GM06990 (cell line): ENCODE measurements around the gene MYMX.

Experiments
- DNase-seq: peaks from one replicate; pipeline ENCODE4 v3.0.0-alpha.2; 2011; ENCODE audit not compliant: insufficient read length; ENCODE audit errors: extremely low read depth
- H3K27me3 ChIP-seq: replicated peaks from 2 replicates; pipeline ENCODE4 v1.6.0; 2011; ENCODE audit warnings: low read length; ENCODE audit not compliant: control insufficient read depth, insufficient read depth
- H3K36me3 ChIP-seq: 2 replicates; pipeline ENCODE4 v1.5.1; 2011; ENCODE audit warnings: low read length; ENCODE audit not compliant: control insufficient read depth, insufficient read depth
- H3K4me3 ChIP-seq: replicated peaks from 2 replicates; pipeline ENCODE4 v1.5.1; 2011; ENCODE audit warnings: low read depth, mild to moderate bottlenecking, control low read depth, low read length
- TF ChIP-seq, protein P1 (sequence below): IDR thresholded peaks from 2 replicates; pipeline ENCODE4 v1.5.1; 2011; ENCODE audit warnings: low read length, control low read depth, mild to moderate bottlenecking, inconsistent platforms; ENCODE audit not compliant: insufficient read depth, poor library complexity, severe bottlenecking

The MYMX gene

DNA sequence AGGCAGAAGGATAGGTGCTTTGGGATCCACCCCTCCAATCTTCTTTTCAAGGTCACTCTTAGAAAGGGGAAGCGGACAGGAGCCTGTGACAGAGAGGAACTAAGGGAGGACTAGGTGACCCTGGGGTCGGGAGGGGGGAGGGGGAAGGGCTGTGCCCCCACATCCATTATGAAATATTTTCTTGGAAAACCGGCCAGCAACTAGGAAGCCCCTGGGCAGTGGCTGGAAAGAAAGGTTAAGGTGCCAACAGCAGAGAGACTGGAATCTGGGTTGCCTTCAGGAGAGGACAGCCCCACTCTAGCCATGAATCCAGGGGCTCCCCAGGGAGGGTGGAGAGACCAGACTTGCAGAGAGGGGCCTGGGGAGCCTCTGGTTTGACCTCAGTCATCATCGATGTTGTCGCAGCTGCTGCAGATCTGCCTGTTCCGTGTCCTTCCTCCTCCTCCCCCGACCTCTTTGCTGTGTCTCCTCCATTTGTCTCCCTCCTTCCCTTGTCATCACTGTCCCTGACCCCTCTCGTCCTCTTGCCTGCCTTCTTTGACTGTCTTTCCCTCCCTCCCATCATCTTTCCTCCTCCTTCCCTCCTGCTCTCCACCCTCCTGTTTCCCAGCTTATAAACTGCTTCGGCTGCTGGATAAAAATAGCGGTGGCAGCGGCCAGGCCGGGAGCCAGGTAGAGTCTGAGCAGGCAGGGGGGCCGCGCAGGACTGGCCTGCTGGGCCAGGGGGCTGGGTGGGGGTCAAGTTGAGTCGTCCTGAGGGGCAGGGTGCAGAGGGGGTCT lies 9.8 kb downstream of the MYMX start:
- Histone ChIP-seq H3K27me3 (no peaks in the 10 kb centered on the region), H3K4me3 (no peak overlapping the region), H3K36me3 (peaks cover 11% of the 10 kb centered on the region)
- DNase-seq, result no peak
- TF ChIP-seq, protein P1, sequence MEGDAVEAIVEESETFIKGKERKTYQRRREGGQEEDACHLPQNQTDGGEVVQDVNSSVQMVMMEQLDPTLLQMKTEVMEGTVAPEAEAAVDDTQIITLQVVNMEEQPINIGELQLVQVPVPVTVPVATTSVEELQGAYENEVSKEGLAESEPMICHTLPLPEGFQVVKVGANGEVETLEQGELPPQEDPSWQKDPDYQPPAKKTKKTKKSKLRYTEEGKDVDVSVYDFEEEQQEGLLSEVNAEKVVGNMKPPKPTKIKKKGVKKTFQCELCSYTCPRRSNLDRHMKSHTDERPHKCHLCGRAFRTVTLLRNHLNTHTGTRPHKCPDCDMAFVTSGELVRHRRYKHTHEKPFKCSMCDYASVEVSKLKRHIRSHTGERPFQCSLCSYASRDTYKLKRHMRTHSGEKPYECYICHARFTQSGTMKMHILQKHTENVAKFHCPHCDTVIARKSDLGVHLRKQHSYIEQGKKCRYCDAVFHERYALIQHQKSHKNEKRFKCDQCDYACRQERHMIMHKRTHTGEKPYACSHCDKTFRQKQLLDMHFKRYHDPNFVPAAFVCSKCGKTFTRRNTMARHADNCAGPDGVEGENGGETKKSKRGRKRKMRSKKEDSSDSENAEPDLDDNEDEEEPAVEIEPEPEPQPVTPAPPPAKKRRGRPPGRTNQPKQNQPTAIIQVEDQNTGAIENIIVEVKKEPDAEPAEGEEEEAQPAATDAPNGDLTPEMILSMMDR, result no peak

DNA sequence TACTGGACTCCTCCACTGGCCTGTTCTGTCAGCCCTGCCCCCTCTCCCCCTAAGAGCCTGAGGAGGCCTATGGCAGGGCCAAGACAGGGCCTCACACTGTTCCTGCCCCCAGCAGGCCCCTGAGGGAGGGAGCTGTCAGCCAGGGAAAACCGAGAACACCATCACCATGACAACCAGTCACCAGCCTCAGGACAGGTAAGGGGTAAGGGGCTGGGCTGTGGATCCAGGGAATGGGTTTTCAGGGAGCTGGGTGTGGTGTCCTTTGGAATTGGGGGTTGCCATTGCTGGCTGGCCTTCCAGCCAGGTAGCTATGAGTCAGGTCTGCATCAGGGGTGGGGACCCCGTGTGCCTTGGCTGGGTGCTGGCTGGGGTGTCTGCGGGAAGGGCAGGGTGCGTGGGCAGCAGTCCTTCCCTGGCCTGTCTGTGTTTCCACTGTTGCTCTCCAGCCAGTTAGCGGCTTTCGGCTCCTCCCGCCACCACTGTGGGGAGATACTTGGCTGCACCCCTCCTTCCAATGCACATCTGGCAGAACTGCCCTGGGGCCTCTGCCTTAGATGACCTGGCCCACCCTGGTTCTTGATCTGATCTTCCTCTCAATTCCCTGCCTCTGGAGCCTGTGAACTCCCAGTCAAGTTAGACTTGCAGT lies 10.5 kb downstream of the MYMX start:
- DNase-seq, result no peak
- Histone ChIP-seq H3K27me3 (no peaks in the 10 kb centered on the region), H3K36me3 (peaks cover 15% of the 10 kb centered on the region), H3K4me3 (no peak overlapping the region)
- TF ChIP-seq, protein P1, result no peak

DNA sequence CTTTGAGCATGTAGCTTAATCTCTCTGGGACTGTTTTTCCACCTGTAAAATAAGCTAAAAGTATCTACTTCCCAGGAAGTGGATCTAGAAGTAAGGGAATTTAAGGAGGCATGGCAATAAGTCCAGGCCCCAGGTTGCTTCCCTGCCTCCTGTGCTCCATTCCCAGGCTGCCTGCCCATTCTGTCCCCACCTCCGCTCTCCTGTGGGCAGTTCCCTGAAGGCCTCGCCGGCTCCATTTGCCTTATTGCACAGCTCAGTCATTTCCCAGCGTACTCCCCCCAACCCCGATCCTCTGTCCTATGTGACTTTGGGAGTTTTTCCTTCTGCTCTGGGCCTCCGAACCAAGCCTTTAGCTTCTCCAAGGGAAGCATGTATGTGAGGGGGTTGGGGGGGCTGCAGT lies 11.3 kb downstream of the MYMX start:
- Histone ChIP-seq H3K4me3 (no peak overlapping the region), H3K27me3 (no peaks in the 10 kb centered on the region), H3K36me3 (peaks cover 19% of the 10 kb centered on the region)
- DNase-seq, result no peak
- TF ChIP-seq, protein P1, result no peak

DNA sequence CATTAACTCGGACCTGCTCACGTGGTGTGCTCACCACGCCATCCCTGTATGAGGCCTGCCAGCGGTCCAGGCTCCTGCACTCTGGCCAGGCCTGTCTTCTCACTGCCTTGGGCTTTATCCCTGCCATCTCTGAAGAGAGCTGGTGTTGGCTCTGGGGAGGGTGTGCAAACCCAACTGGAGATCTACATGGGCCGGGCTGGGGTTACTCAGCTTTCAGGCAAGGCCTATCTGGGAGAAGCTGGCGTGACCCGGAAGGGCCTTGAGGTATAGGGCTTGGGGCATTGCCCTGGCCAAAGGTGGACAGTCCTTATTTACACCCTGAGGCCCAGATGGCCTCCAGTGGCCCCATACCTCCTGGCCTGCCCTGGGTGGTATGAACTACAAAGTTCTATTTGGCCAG lies 11.7 kb downstream of the MYMX start:
- peaks cover 22% of the 10 kb centered on the region for H3K36me3 ChIP-seq

DNA sequence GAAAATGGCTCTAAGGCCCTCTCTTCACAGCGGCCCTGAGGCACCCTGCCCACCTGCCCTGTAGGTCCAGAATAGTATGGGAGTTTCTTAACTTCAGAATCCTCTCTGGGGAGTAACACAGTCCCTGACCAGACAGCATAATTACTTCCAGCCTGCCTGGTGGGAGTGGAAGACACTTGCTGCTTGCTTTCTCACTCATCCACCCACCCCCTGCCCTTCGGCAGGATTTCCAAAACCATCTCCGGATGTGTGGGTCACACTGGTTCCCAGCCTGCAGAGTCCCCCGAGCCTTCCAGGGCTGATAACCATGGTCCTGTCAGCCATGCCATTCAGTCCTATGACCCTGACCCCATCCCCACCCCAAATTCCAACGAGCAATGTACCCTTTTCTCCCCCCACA lies 12.1 kb downstream of the MYMX start:
- no peak for DNase-seq

More for the DNA sequence above, 11.7 kb downstream of the MYMX start:
- DNase-seq, result no peak
- TF ChIP-seq, protein P1, result no peak
- Histone ChIP-seq H3K27me3 (no peaks in the 10 kb centered on the region), H3K4me3 (no peak overlapping the region)

More for the DNA sequence above, 12.1 kb downstream of the MYMX start:
- TF ChIP-seq, protein P1, result no peak
- no peak overlapping the region for H3K4me3 ChIP-seq
- no peaks in the 10 kb centered on the region for H3K27me3 ChIP-seq
- peaks cover 24% of the 10 kb centered on the region for H3K36me3 ChIP-seq
